CD14-positive monocyte (primary cell): Measurements from ENCODE around the gene DOCK3. TPM values are rescaled to one million over a fixed set of nuclear protein-coding genes. Genes with fewer than 3 reads are reported as not detected.

ENCODE experiments used
- DNase-seq, 3 donors: peaks; one replicate each; pipeline ENCODE4 v3.0.0-alpha.2; 2011 to 2022
- H2AFZ ChIP-seq: 2 replicates; pipeline ENCODE4 v1.6.0; 2012; ENCODE audit warnings: mild to moderate bottlenecking, low read depth, low read length, inconsistent platforms; ENCODE audit not compliant: insufficient read depth, poor library complexity, severe bottlenecking
- H3K27ac ChIP-seq, 2 donors: 1 replicate in 1 of 2; 2 replicates in 1 of 2; pipeline ENCODE4 v1.5.1; 2012 to 2013; ENCODE audit warnings: low read length in 2 of 2, control low read depth in 1 of 2, inconsistent platforms in 1 of 2, low read depth in 1 of 2, mild to moderate bottlenecking in 1 of 2
- H3K27me3 ChIP-seq, 2 donors: one replicate each; pipeline versions ENCODE4 v1.6.0 to v1.6.1; 2011 to 2013; ENCODE audit warnings: low read length in 2 of 2; ENCODE audit not compliant: control insufficient read depth in 2 of 2, insufficient read depth in 2 of 2
- H3K36me3 ChIP-seq, 2 donors: replicated peaks in 1 of 2; 1 replicate in 1 of 2; 2 replicates in 1 of 2; pipeline versions ENCODE4 v1.5.1 to v1.6.1; 2012 to 2013; ENCODE audit warnings: low read length in 2 of 2, control low read depth in 1 of 2, inconsistent platforms in 1 of 2, mild to moderate bottlenecking in 1 of 2; ENCODE audit not compliant: insufficient read depth in 2 of 2, control insufficient read depth in 1 of 2
- H3K4me1 ChIP-seq, 2 donors: 1 replicate in 1 of 2; 2 replicates in 1 of 2; pipeline versions ENCODE4 v1.5.1 to v1.6.1; 2012 to 2013; ENCODE audit warnings: low read length in 2 of 2, control low read depth in 1 of 2, inconsistent platforms in 1 of 2, mild to moderate bottlenecking in 1 of 2, moderate library complexity in 1 of 2; ENCODE audit not compliant: insufficient read depth in 2 of 2, control insufficient read depth in 1 of 2
- H3K4me2 ChIP-seq: replicated peaks from 2 replicates; pipeline ENCODE3; 2012; ENCODE audit warnings: low read length, moderate library complexity, mild to moderate bottlenecking; ENCODE audit not compliant: poor library complexity, severe bottlenecking; ENCODE audit errors: extremely low read depth
- H3K4me3 ChIP-seq, 3 experiments: fragments of 200-600 bp in 1 of 3; sonication (generic) in 1 of 3; replicated peaks in 1 of 3; 1 replicate in 2 of 3; 2 replicates in 1 of 3; pipeline ENCODE4 v1.5.1; 2011 to 2013; ENCODE audit warnings: low read length in 3 of 3, mild to moderate bottlenecking in 3 of 3, control low read depth in 2 of 3, low read depth in 2 of 3, inconsistent platforms in 1 of 3, moderate library complexity in 1 of 3
- H3K79me2 ChIP-seq: 2 replicates; pipeline ENCODE4 v1.6.0; 2012; ENCODE audit warnings: mild to moderate bottlenecking, control low read depth, inconsistent platforms, low read length, moderate library complexity; ENCODE audit not compliant: insufficient read depth
- H3K9ac ChIP-seq: 2 replicates; pipeline ENCODE4 v1.6.0; 2017; ENCODE audit warnings: low read length, mild to moderate bottlenecking; ENCODE audit not compliant: insufficient read depth, poor library complexity, severe bottlenecking
- H3K9me3 ChIP-seq, 2 donors: replicated peaks in 1 of 2; 1 replicate in 1 of 2; 2 replicates in 1 of 2; pipeline versions ENCODE4 v1.5.1 to v1.6.1; 2012 to 2013; ENCODE audit warnings: low read length in 2 of 2, control low read depth in 1 of 2; ENCODE audit not compliant: control insufficient read depth in 1 of 2, insufficient read depth in 1 of 2
- H4K20me1 ChIP-seq: 2 replicates; pipeline ENCODE4 v1.6.0; 2012; ENCODE audit warnings: mild to moderate bottlenecking, low read length, control low read depth, moderate library complexity; ENCODE audit not compliant: insufficient read depth
- H3K27ac Mint-ChIP-seq, 7 donors: one replicate each; pipeline ENCODE4 v1.8.0; 2020; ENCODE audit warnings: mild to moderate bottlenecking in 7 of 7, mixed read lengths in 7 of 7, moderate library complexity in 6 of 7, inconsistent platforms in 2 of 7
- H3K27me3 Mint-ChIP-seq, 3 donors: one replicate each; pipeline ENCODE4 v1.8.0; 2021 to 2022; ENCODE audit warnings: low read depth in 3 of 3, mild to moderate bottlenecking in 3 of 3, mixed read lengths in 3 of 3, moderate library complexity in 3 of 3, inconsistent platforms in 1 of 3
- H3K36me3 Mint-ChIP-seq, 2 donors: one replicate each; pipeline ENCODE4 v1.8.0; 2020; ENCODE audit warnings: mixed read lengths in 2 of 2, inconsistent platforms in 1 of 2, mild to moderate bottlenecking in 1 of 2
- H3K4me1 Mint-ChIP-seq: one replicate; pipeline ENCODE4 v1.8.0; 2020; ENCODE audit warnings: mild to moderate bottlenecking, mixed read lengths
- H3K4me3 Mint-ChIP-seq, 2 donors: one replicate each; pipeline ENCODE4 v1.8.0; 2020; ENCODE audit warnings: mild to moderate bottlenecking in 2 of 2, mixed read lengths in 2 of 2, moderate library complexity in 1 of 2
- H3K9me3 Mint-ChIP-seq, 7 donors: one replicate each; pipeline ENCODE4 v1.8.0; 2020 to 2022; ENCODE audit warnings: mixed read lengths in 7 of 7, mild to moderate bottlenecking in 6 of 7, moderate library complexity in 6 of 7, inconsistent platforms in 2 of 7
- CTCF ChIP-seq: fragments of 200-600 bp; IDR thresholded peaks from one replicate; pipeline ENCODE4 v1.8.0; 2022; ENCODE audit warnings: antibody characterized with exemption, mild to moderate bottlenecking
- WGBS: methylation state at CpG from one replicate; pipeline ENCODE4 v1.1.5; 2013; ENCODE audit warnings: missing lambda C conversion rate; ENCODE audit not compliant: insufficient coverage; 5-methylcytosine and 5-hydroxymethylcytosine counted together
- intact Hi-C, 2 donors: fragments of 100-400 bp; cut with micrococcal nuclease; formaldehyde crosslinking; loops; one replicate each; pipeline versions ENCODE4 v1.15.0 to v1.15.1; 2023
- polyA plus RNA-seq, 3 donors: library from polyadenylated mRNA; depleted of rRNA in 1 of 3; unstranded in 2 of 3; stranded (reverse) in 1 of 3; fragments of 300-500 nt in 2 of 3; fragments of >200 nt in 1 of 3; fragmentation: Illumina TruSeq in 2 of 3; gene quantifications; 1 replicate in 2 of 3; 2 replicates in 1 of 3; pipeline ENCODE4 v1.2.3, GENCODE V29; 2012 to 2021

The DOCK3 gene
- polyA plus RNA-seq, 3 donors, result 0.03 TPM; not detected in 1

- no peaks in the 10 kb centered on the region for H3K4me1 ChIP-seq
- H3K79me2 ChIP-seq, result peaks cover 66% of the 10 kb centered on the region
- WGBS, result no CpG with 5 or more reads among the region's 1 CpG
- DNase-seq, result no peak
- H3K36me3 Mint-ChIP-seq, result peaks cover 87 to 96% of the 10 kb centered on the region in 2 donors
- peak overlapping the region in 1 of 2 donors; percentile 46 for H3K27ac ChIP-seq
- no peak overlapping the region for H3K4me3 ChIP-seq
- H3K9ac ChIP-seq, result no peak overlapping the region
- no peak overlapping the region for H3K4me3 Mint-ChIP-seq
- H3K27me3 ChIP-seq, result no peaks in the 10 kb centered on the region
- no peaks in the 10 kb centered on the region for H3K9me3 Mint-ChIP-seq
- intact Hi-C loops, result no loop called here
- H3K4me2 ChIP-seq, result no peak overlapping the region
- peaks cover 100% of the 10 kb centered on the region for H4K20me1 ChIP-seq
- H3K27me3 Mint-ChIP-seq, result no peaks in the 10 kb centered on the region
- H3K4me1 Mint-ChIP-seq, result peaks cover 7% of the 10 kb centered on the region
- H3K9me3 ChIP-seq, result no peaks in the 10 kb centered on the region
- peaks cover 88 to 94% of the 10 kb centered on the region in 2 donors for H3K36me3 ChIP-seq
- no peak for TF ChIP-seq CTCF
- no peak overlapping the region for H2AFZ ChIP-seq
- H3K27ac Mint-ChIP-seq, result peak overlapping the region in 2 of 7 donors; percentile 1 to 16
Observed at GRCh38 chr3:50642382-50642781, 32.3 kb upstream of the DOCK3 start.

GRCh38 chr3:50644561-50644960, 30.2 kb upstream of the DOCK3 start:
- peak overlapping the region in 2 of 7 donors; percentile 38 to 68 for H3K27ac Mint-ChIP-seq
- Histone ChIP-seq H3K9ac (no peak overlapping the region), H3K4me1 (no peaks in the 10 kb centered on the region), H3K4me3 (no peak overlapping the region), H3K79me2 (peaks cover 45% of the 10 kb centered on the region), H3K4me2 (no peak overlapping the region), H3K9me3 (no peaks in the 10 kb centered on the region), H3K27me3 (no peaks in the 10 kb centered on the region), H2AFZ (no peak overlapping the region), H4K20me1 (peaks cover 100% of the 10 kb centered on the region), H3K27ac (peak overlapping the region in 1 of 2 donors; percentile 51), H3K36me3 (peaks cover 100% of the 10 kb centered on the region in 2 donors)
- no peaks in the 10 kb centered on the region for H3K27me3 Mint-ChIP-seq
- H3K9me3 Mint-ChIP-seq, result no peaks in the 10 kb centered on the region
- intact Hi-C loops, result no loop called here
- no peak for TF ChIP-seq CTCF
- peaks cover 93 to 100% of the 10 kb centered on the region in 2 donors for H3K36me3 Mint-ChIP-seq
- WGBS, result 100% methylated on average over 1 of the region's 7 CpGs
- H3K4me1 Mint-ChIP-seq, result no peaks in the 10 kb centered on the region
- no peak overlapping the region for H3K4me3 Mint-ChIP-seq
- no peak for DNase-seq
